ENCODE measurements around the gene HEY2. TPM values are rescaled to one million over a fixed set of nuclear protein-coding genes. Genes with fewer than 3 reads are reported as not detected.

HEY2 gene
- total RNA-seq, 3 donors from 2014 or later = 0.58 to 2.9 (median 1.5) TPM

DNA sequence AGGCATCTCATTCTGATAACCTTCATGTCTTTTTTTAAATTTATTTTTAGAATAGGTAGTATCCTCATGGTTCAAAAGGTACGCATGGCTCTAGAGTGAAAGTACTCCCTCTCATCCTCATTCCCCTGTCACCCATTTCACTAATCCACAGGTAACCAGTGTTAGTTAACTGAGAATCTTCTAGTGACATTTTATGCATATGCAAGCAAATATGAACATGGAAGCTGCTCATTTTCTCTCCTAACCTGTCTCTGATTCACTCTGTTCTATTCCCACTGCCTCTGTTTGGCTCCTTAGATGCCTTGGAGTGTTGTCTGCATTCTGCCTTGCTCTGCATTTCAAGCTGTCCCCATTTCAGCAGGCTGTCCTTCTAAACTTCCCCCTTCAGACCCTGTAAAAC lies 45.9 kb downstream of the HEY2 start:
- Histone ChIP-seq H3K4me3 (no peak overlapping the region), H3K9me3 (no peaks in the 10 kb centered on the region), H3K4me1 (ENCODE audit: low read depth) (no peaks in the 10 kb centered on the region), H3K36me3 (ENCODE audit: low read depth) (no peaks in the 10 kb centered on the region)
- intact Hi-C loops (cut with DNase I, micrococcal nuclease) = no loop called here
- TF ChIP-seq, protein P1, sequence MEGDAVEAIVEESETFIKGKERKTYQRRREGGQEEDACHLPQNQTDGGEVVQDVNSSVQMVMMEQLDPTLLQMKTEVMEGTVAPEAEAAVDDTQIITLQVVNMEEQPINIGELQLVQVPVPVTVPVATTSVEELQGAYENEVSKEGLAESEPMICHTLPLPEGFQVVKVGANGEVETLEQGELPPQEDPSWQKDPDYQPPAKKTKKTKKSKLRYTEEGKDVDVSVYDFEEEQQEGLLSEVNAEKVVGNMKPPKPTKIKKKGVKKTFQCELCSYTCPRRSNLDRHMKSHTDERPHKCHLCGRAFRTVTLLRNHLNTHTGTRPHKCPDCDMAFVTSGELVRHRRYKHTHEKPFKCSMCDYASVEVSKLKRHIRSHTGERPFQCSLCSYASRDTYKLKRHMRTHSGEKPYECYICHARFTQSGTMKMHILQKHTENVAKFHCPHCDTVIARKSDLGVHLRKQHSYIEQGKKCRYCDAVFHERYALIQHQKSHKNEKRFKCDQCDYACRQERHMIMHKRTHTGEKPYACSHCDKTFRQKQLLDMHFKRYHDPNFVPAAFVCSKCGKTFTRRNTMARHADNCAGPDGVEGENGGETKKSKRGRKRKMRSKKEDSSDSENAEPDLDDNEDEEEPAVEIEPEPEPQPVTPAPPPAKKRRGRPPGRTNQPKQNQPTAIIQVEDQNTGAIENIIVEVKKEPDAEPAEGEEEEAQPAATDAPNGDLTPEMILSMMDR (IDR thresholded peaks at IDR 0.05) = no peak
- DNase-seq = no peak
- ATAC-seq = no peak

GRCh38 chr6:125797120-125797885 lies 47.9 kb downstream of the HEY2 start:
- ATAC-seq (no peak), DNase-seq (no peak)
- Histone ChIP-seq H3K4me1 (ENCODE audit: low read depth) (no peaks in the 10 kb centered on the region), H3K9me3 (no peaks in the 10 kb centered on the region), H3K36me3 (ENCODE audit: low read depth) (no peaks in the 10 kb centered on the region), H3K4me3 (no peak overlapping the region)
- intact Hi-C loops (cut with DNase I, micrococcal nuclease) = no loop called here
- TF ChIP-seq, protein P1 (IDR thresholded peaks at IDR 0.05) = no peak

GRCh38 chr6:125797886-125798444 lies 48.5 kb downstream of the HEY2 start:
- Histone ChIP-seq H3K4me3 (no peak overlapping the region), H3K4me1 (ENCODE audit: low read depth) (no peaks in the 10 kb centered on the region), H3K9me3 (no peaks in the 10 kb centered on the region), H3K36me3 (ENCODE audit: low read depth) (no peaks in the 10 kb centered on the region)
- DNase-seq = no peak
- intact Hi-C loops (cut with DNase I, micrococcal nuclease) = no loop called here
- TF ChIP-seq, protein P1 (IDR thresholded peaks at IDR 0.05) = no peak
- ATAC-seq = no peak

- Histone ChIP-seq H3K4me1 (ENCODE audit: low read depth) (no peaks in the 10 kb centered on the region), H3K9me3 (no peaks in the 10 kb centered on the region), H3K36me3 (ENCODE audit: low read depth) (no peaks in the 10 kb centered on the region), H3K4me3 (no peak overlapping the region)
- intact Hi-C loops (cut with DNase I, micrococcal nuclease) = no loop called here
- TF ChIP-seq, protein P1 (IDR thresholded peaks at IDR 0.05) = no peak
- ATAC-seq (peak; percentile 50), DNase-seq (no peak)
Observed at GRCh38 chr6:125798734-125799508, 49.5 kb downstream of the HEY2 start.

DNA sequence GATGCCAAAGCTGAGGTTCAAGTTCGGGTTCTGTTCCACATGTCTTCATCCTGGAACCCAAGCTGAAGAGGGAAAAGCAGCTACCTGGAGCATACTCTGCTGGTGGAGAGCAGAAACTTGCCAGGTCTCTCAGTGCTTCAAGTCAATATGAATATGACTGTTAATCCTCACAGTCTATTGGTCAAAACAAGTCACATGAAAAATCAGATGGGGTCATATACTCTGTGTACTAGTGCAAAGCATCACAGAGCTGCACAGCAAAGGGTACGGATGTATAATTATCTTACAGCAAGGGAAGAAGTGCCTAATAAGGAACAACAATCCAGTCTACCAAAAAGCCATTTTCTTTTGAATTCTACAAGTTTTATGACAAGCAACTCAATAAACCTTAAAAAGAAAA lies 53.0 kb downstream of the HEY2 start:
- Histone ChIP-seq H3K4me1 (ENCODE audit: low read depth) (no peaks in the 10 kb centered on the region), H3K4me3 (no peak overlapping the region), H3K9me3 (no peaks in the 10 kb centered on the region), H3K36me3 (ENCODE audit: low read depth) (no peaks in the 10 kb centered on the region)
- TF ChIP-seq, protein P1 (IDR thresholded peaks at IDR 0.05) = no peak
- ATAC-seq (no peak), DNase-seq (no peak)
- intact Hi-C loops (cut with DNase I, micrococcal nuclease) = no loop called here
